GM18520 (cell line): Measurements from ENCODE around the gene RPS15.

Experiments used
- ATAC-seq: cut with Tn5 transposase; IDR thresholded peaks from one replicate; pipeline ENCODE4 v1.9.1; 2021; ENCODE audit not compliant: unreplicated experiment

RPS15 gene

DNA sequence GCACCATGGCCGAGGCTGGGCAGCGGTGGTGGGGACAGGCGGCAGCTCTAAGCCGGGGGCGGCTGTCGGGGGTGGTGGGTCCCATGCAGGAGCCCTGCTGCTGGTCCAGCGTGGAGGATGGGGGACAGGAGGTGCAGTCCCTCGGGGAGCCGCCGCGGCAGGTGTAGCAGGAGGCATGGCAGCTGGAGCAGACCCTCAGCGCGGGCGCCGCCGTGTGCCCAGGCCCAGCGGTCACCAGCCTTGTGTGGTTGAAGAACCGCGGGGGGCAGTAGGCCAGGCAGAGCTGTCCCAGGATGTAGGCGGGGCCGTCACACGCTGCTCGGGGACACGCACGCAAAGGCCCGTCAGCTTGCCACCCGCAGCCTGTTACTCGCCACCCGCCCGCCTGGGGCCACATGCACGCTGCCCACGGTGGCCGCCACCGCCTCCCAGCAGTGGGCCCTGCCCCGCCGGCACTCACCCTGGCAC is 43.7 kb downstream of the RPS15 start:
- no peak for ATAC-seq

DNA sequence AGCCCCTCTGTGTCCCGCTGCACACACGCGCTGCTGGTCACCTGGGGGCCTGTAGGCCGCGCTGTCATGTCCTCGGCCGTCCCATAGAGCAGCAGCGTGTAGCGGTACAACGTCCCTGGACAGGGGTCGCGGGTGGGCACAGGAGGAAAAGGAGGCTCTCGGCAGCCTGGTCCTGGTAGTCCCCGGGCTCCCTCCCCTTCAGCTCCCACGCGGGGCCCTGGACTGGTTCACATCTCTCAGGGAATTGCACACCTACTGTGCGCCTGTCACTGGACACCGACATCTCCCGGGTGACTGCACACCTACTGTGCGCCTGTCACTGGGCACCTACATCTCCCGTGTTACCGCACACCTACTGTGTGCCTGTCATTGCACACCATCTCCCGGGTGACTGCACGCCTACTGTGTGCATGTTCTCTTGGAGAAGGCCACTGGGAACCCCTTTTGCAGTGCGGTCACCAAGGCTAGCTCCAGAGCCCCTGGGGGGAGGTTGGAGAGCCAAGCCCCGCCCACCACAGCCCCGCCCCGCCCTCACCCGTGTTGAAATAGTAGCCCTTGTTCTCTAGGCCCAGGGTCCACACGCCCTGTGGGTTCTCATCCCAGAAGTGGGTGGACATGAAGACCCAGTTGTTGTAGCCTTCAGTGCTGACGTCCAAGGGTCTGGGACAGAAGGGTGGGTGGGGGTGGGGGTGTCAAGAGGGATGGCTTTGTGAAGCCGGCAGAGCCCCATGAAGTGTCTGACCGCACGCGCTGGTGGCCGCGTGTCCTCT is 44.4 kb downstream of the RPS15 start:
- no peak for ATAC-seq

DNA sequence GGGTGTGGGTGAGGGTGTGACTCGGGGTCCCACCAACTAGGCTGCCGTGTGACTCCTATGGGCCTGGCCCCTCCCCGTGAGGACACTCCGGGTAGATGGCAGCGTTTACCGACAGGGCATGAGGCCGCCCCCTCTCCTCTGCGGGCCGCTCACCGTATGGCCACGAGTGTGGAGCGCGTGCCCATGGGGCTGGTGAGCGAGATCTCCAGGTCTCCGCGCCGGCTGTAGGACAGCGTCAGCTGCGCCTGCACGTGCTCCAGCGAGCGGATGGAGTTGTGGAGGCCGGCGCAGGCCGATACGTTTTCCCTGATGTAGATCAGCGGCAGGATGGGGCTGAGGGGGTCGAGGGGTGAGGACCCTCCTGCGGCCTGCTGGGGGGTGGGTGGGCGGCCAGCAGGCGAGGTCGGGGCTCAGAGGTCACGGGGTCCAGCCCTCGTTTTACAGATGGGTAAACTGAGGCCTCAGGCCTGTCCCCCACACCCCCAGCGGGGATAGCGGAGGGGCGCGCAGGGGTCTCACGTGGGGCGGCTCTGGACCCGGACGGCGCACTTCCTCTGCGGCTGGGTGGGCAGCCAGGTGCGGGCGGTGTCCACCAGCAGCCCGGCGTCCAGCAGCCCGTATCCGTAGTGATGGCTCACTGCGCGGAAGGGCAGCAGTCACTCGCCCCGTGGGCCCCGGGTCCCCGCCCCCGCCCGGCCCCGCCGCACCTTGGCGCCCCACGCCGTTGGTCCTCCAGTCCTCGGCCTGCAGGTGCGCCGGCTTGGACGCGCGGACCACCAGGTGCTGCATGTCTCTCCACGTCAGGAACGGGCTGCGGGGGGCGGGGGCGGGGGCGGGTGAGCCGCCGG is 45.2 kb downstream of the RPS15 start:
- no peak for ATAC-seq

DNA sequence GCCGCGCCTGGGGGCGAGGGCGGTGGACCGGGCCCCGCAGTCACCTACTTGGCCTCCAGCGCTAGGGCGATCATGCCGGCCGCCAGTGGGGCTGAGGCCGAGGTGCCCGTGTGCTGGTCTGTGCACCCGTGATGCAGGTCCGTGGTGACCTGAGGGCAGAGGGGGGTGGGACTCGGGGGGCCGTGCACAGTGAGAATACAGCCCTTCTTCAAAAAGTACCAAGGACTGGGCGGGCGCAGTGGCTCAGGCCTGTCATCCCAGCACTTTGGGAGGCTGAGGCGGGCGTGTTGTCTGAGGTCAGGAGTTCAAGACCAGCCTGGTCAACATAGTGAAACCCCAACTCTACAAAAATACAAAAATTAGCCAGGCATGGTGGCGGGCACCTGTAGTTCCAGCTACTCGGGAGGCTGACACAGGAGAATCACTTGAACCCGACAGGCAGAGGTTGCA is 45.8 kb downstream of the RPS15 start:
- no peak for ATAC-seq

DNA sequence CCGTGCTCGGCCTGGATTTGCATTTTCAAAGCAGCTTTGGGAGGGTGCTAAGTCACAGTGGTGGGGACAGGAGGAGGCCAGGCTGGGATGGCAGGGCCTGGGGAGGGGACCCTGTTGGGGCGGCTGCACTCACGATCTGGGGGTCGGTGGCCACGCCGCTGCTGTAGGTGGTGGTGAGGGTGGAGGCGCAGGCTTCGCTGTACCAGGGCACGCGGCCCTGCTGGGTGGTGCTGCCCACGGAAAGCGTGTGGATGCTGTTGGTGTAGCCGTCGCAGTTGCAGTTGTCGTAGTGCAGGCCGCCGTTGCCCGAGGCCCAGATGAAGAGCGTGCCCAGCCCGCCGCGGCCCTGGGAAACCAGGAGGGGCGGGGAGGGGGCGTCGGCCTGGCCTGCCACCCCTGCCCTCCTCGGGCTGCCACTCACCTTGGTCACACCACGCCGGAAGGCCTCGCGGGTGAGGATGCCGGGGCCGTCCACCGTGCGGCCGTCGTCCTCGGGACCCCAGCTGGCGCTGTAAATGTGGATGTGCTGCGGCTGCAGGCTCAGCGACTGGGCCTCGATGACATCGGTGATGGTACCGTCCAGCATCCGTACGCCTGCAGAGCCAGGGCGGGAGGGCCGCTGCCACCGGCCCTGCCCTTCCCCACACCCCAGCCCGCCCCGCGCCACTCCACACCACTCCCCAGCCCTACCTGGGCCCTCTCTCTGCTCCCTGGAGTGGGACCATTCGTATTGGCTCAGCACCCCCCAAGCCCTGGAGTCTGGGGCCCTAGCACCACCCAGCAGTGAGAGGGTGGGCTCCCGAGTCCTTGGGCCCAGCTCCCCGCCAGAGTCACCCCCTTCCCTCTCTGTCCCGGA is 48.8 kb downstream of the RPS15 start:
- ATAC-seq, result no peak

DNA sequence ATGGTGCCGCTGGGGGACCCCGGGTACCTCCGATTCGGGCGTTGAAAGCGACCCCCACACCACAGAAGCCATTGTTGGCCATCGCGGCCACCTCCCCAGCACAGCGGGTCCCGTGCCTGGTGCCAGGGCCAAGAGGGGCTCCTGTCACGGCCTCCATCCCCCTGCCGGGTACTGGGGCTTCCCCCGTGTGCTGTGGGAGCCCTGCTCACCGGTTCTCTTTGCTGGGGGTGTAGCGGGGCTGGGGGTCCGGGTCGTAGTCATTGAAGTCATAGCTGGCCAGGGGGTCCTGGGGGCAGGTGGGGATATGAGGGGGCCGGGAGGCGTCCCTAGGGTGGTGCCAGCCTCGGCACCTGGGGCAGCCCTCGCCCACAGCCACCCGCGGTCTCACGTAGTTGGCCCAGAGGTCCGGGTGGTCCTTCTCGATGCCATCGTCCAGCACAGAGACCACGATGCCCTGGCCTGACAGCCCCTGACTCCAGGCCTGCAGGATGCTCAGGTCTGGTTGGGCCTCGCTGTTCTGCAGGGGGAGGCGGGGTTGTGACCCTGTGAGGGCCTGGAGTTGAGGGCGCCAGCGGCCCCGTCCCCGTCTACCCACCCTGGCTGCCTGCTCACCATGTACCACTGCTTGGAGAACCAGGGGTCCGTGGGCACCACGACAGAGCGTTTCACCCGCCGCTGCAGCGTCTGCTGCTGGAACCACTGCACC is 49.5 kb downstream of the RPS15 start:
- ATAC-seq, result no peak

DNA sequence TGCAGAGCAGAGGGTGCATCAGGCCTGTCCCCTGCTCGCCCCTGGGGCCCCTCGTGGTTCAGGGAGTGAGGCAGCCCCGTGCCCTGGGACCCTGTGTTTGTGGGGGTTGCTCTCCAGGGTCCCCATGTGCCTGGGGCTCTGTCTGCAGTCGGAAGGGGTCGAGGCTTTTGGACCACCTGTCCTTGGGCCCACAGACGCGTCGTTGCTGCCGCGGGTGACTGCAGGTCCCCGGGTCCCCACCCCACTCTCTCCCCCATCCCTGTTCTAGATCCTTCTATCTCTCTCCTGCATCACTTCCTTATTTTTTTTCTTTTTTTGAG is 50.0 kb downstream of the RPS15 start:
- ATAC-seq, result no peak

DNA sequence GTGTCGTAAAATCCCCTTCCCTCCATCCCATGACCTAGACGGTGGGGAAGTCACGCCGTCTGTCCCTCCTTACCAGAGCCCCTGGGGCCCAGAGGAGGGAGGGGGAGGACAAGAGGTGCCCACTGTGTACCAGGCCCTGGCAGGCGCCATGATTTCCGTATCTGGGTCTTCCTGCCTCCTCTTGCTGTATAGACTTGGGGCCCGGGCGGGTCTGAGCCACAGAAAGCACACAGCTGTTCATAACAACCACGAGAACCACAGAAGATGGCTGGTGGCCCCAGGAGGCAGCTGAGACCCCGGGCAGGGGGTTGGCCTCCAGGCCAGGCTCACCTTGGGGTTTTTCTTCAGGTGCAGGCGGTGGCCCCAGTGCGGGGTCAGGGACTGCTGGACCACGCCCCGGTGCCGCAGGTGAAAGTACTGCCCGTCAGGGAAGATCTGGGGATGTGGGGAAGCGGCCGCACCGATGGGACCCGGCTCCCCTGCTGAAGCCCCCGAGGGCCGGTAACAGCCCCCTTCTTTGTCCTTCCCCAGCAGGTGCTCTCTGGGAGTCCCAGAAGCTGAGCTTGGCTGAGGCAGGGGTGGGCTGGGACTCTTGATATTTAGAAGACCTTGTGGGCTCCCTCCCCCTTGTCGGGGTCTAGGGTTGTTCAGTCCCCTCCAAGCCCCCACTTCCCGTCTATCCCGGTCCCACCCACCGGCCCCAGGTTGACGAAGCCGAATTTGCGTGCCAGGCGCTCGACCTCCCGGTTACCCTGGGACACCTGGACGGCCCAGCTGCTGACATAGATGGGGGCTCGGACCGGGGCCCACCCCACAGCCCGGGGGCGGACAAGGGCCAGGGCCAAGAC is 51.5 kb downstream of the RPS15 start:
- ATAC-seq, result no peak
